Renal cortex interstitium (tissue), 11 donors: Measurements from ENCODE around the gene CPXM2. TPM values are rescaled to one million over a fixed set of nuclear protein-coding genes. Genes with fewer than 3 reads are reported as not detected.

Experiments used
- DNase-seq, 11 donors: peaks; one replicate each; pipeline ENCODE4 v3.0.0-alpha.2; 2013; ENCODE audit warnings: low read depth in 9 of 11, low spot score in 4 of 11; ENCODE audit errors: extremely low read depth in 1 of 11
- polyA plus RNA-seq, 3 donors: library from polyadenylated mRNA; unstranded; fragments of 120-200 nt; gene quantifications; one replicate each; pipeline ENCODE4 v1.2.1, GENCODE V29; 2013; ENCODE audit not compliant: insufficient read length in 3 of 3

CPXM2 gene
- polyA plus RNA-seq, 3 donors = 3.7 to 7.4 (median 5.6) TPM

- no peak for DNase-seq
Observed at GRCh38 chr10:123882681-123883445, 8.7 kb downstream of the CPXM2 start.

GRCh38 chr10:123882177-123882576 is 9.4 kb downstream of the CPXM2 start:
- no peak for DNase-seq

GRCh38 chr10:123879606-123880257 is 11.9 kb downstream of the CPXM2 start:
- no peak for DNase-seq

GRCh38 chr10:123878666-123879303 is 12.8 kb downstream of the CPXM2 start:
- DNase-seq = no peak

- peak; percentile 62 to 94 (median 77) for DNase-seq
Observed at GRCh38 chr10:123870260-123870659, 21.3 kb downstream of the CPXM2 start.

- no peak for DNase-seq
Observed at GRCh38 chr10:123869020-123869414, 22.6 kb downstream of the CPXM2 start.

GRCh38 chr10:123868038-123869019 is 23.3 kb downstream of the CPXM2 start:
- DNase-seq = no peak

- no peak for DNase-seq
Observed at GRCh38 chr10:123865880-123866279, 25.7 kb downstream of the CPXM2 start.

- DNase-seq = no peak
Observed at GRCh38 chr10:123865350-123865749, 26.3 kb downstream of the CPXM2 start.

GRCh38 chr10:123864923-123865322 is 26.7 kb downstream of the CPXM2 start:
- DNase-seq = no peak

GRCh38 chr10:123863721-123864482 is 27.7 kb downstream of the CPXM2 start:
- DNase-seq = no peak

- no peak for DNase-seq
Observed at GRCh38 chr10:123863183-123863575, 28.4 kb downstream of the CPXM2 start.

- no peak for DNase-seq
Observed at GRCh38 chr10:123862421-123863182, 29.0 kb downstream of the CPXM2 start.

- no peak for DNase-seq
Observed at GRCh38 chr10:123860856-123861255, 30.8 kb downstream of the CPXM2 start.

GRCh38 chr10:123860209-123860608 is 31.4 kb downstream of the CPXM2 start:
- no peak for DNase-seq

- no peak for DNase-seq
Observed at GRCh38 chr10:123859653-123860050, 32.0 kb downstream of the CPXM2 start.

- no peak for DNase-seq
Observed at GRCh38 chr10:123858907-123859652, 32.5 kb downstream of the CPXM2 start.
